ENCODE results near the gene RPL7A. TPM values are rescaled to one million over a fixed set of nuclear protein-coding genes. Genes with fewer than 3 reads are reported as not detected.

Gene RPL7A
- total and polyA plus RNA-seq, 3 donors from 2014 or later: 856 to 1,924 (median 1,453) TPM

DNA sequence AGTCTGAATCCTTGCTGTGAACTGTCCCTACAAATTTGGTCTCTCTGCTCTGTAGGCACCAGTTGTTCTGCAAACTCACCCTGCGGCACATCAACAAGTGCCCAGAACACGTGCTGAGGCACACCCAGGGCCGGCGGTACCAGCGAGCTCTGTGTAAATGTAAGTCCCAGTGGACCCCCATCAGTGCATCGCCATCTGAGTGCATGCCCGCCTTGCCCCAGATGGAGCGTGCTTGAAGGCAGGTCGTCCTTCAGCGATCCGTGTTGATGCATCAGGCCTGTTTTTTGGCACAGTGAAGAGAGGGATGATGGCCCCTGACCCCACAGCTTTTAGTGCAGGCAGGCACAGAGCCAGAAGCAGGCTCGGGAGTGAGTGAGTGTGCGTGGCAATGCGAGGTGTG is 9.6 kb downstream of the RPL7A start:
- intact Hi-C loops (cut with DNase I; ENCODE audit: low total_unique reads): no loop called here
- 75 to 77% methylated on average over 4 to 14 of the region's 14 CpGs for WGBS, 2 donors
- no peak overlapping the region for H3K27ac ChIP-seq
- no peak for TF ChIP-seq CTCF (IDR thresholded peaks at IDR 0.05)
- no peak for TF ChIP-seq POLR2A (IDR thresholded peaks at IDR 0.05)
- H3K4me3 ChIP-seq: no peak overlapping the region
- H3K4me1 ChIP-seq: peaks cover 20% of the 10 kb centered on the region
- H3K36me3 ChIP-seq (ENCODE audit: low read depth, missing control alignments): no peaks in the 10 kb centered on the region
- H3K27me3 ChIP-seq: no peaks in the 10 kb centered on the region
- no peaks in the 10 kb centered on the region for H3K9me3 ChIP-seq
- no peak for DNase-seq

DNA sequence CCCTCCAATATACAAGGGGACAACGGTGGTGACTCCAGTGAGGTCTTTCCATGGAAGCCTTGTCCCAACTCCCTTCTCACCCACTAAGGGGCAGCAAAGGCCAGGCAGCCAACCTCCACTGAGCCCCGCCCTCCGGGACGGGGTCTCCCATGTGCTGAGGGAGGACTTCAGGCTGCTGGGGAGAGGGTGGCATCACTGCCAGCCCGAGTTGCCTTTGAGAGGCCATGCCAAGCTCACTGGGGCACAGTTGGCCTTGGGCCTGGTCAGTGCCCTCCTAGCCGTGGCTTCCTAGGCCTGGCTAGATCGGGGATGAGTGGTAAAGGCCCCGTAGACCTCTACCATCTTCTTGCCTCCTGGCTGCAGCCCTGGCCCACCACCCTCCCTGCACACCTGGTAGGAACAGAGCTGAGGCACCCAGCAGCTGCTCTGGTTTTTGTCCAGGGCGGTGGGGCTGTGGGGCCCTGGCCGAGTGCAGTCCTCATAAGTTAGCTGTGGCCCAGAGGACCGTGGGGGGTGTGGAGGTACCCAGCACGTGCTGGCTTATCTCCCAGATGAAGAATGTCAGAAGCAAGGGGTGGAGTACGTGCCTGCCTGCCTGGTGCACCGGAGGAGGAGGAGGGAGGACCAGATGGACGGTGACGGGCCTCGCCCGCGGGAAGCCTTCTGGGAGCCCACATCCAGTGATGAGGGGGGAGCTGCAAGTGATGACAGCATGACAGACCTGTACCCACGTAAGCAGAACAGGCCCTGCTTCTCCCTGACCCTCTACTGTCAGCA is 11.6 kb downstream of the RPL7A start:
- Histone ChIP-seq H3K4me1 (peaks cover 20% of the 10 kb centered on the region), H3K4me3 (no peak overlapping the region), H3K9me3 (no peaks in the 10 kb centered on the region), H3K27me3 (no peaks in the 10 kb centered on the region), H3K36me3 (ENCODE audit: low read depth, missing control alignments) (no peaks in the 10 kb centered on the region), H3K27ac (no peak overlapping the region)
- intact Hi-C loops (cut with DNase I; ENCODE audit: low total_unique reads): no loop called here
- no peak for DNase-seq
- TF ChIP-seq POLR2A (IDR thresholded peaks at IDR 0.05) (no peak), CTCF (IDR thresholded peaks at IDR 0.05) (peak in 1 of 3 experiments; percentile 7)
- 62 to 70% methylated on average over 17 to 20 of the region's 20 CpGs for WGBS, 2 donors

DNA sequence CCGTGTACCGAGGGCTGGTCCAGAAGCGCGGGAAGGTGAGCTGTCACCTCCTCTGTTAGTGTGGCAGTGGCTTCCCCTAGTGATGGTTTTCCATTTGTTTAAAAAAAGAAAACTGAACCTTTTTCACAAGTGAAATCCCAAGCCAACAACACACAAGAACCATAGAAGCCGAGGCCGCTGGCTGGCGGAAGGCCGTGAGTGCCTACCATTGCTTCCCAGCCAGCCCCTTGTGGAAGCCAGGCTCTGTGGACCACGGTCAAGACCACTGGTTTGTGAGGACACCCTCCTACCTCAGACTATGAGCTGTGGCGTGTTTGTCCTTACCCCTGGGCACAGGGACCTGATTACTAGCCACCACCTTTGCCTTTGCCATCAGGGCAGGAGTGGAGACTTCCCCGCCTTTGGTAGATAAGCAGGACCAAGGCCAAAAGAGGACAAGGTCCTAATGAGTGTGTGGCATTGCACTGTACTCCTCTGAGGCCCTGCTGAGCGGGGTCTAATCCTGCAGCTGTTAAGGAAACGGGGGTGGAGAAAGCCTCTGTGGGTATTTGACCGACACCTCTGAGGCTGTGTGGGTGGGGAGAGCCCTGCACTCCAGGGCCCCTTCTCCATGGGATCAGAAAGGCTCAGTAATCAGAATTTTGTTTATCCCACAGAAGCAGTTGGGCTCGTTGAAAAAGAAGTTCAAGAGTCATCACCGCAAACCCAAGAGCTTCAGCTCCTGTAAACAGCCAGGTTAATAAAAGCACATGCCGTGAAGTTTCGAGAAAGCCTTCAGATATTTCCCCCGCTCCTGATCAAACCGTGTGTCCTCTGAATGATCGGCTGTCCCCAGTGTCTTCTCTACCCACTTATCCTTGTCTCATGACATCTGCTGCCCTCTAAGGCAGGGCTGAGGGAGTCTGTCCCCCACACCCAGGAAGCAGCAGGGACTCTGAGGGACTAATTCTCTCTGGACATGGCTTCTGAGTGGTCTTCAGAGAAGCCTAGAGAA is 12.7 kb downstream of the RPL7A start:
- no peaks in the 10 kb centered on the region for H3K36me3 ChIP-seq (ENCODE audit: low read depth, missing control alignments)
- intact Hi-C loops (cut with DNase I; ENCODE audit: low total_unique reads): no loop called here
- H3K4me3 ChIP-seq: no peak overlapping the region
- H3K9me3 ChIP-seq: no peaks in the 10 kb centered on the region
- no peaks in the 10 kb centered on the region for H3K27me3 ChIP-seq
- H3K4me1 ChIP-seq: peaks cover 13% of the 10 kb centered on the region
- no peak for DNase-seq
- no peak for TF ChIP-seq POLR2A (IDR thresholded peaks at IDR 0.05)
- no peak for TF ChIP-seq CTCF (IDR thresholded peaks at IDR 0.05)
- no peak overlapping the region for H3K27ac ChIP-seq
- 77 to 84% methylated on average over 19 to 21 of the region's 21 CpGs for WGBS, 2 donors

DNA sequence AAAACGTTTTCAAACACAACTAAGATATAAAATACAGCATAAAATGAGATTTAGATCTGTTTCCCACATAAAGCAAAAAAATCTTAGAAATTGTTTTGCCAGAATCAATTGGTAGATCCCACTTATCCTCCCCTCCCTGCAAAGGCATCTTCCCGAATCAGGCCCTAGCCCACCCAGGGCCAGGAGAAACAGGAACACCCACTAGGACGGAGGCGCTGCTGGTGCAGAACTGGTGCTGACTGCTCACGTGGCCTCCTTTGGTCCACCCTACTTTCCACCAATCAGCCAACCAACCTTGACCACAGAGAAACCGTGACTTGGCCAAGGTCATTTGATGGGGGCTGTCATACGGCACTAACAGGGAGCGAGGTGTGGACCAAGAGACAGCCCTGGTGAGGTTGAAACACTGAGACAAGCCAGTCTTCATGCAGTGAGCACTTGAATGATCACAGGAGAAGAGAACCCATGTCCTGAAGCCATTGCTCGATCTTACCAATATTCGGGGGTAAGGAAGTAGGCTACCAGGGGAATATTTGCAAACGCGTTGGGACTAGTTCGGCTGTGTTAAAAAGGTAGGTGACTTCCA is 13.6 kb downstream of the RPL7A start:
- no peak for DNase-seq
- Histone ChIP-seq H3K4me1 (peaks cover 13% of the 10 kb centered on the region), H3K9me3 (no peaks in the 10 kb centered on the region), H3K27me3 (no peaks in the 10 kb centered on the region), H3K36me3 (ENCODE audit: low read depth, missing control alignments) (no peaks in the 10 kb centered on the region), H3K4me3 (no peak overlapping the region), H3K27ac (no peak overlapping the region)
- TF ChIP-seq CTCF (IDR thresholded peaks at IDR 0.05) (no peak), POLR2A (IDR thresholded peaks at IDR 0.05) (no peak)
- intact Hi-C loops (cut with DNase I; ENCODE audit: low total_unique reads): no loop called here
- WGBS, 2 donors: 71 to 74% methylated on average over 13 of the region's 13 CpGs
